ENCODE measurements around the gene EGR1. TPM values are rescaled to one million over a fixed set of nuclear protein-coding genes. Genes with fewer than 3 reads are reported as not detected.

Gene EGR1
- total and polyA plus RNA-seq, 2 donors (not counting 1 experiment from before 2014, with no cell fraction given), result 13.7 to 212 TPM

GRCh38 chr5:138502521-138502920 is 37.2 kb downstream of the EGR1 start:
- no peak overlapping the region for H3K27ac Mint-ChIP-seq
- no peak overlapping the region for H3K4me2 ChIP-seq (replicated peaks; ENCODE audit: low read depth, low read length, poor library complexity, severe bottlenecking)
- no peak overlapping the region for H3K4me3 Mint-ChIP-seq
- no peaks in the 10 kb centered on the region for H3K27me3 Mint-ChIP-seq
- no peaks in the 10 kb centered on the region for H3K9me3 Mint-ChIP-seq (ENCODE audit: insufficient read depth)
- peaks cover 3% of the 10 kb centered on the region in 2 experiments for H3K36me3 ChIP-seq (replicated peaks in 1 of 2; ENCODE audit: control extremely low read depth in 1 of 2, control insufficient read depth in 1 of 2, extremely low read depth in 1 of 2, insufficient read depth in 2 of 2, low read length in 1 of 2)
- no peak for ATAC-seq (ENCODE audit: low read depth)
- no peak for DNase-seq
- H2AFZ ChIP-seq (ENCODE audit: insufficient read depth, low read depth, low read length, poor library complexity, severe bottlenecking), result no peak overlapping the region
- no peaks in the 10 kb centered on the region for H3K79me2 ChIP-seq (ENCODE audit: control insufficient read depth, insufficient read depth, low read length)
- TF ChIP-seq CTCF (IDR thresholded peaks at IDR 0.05) (no peak), EZH2 (IDR thresholded peaks at IDR 0.05; ENCODE audit: borderline replicate concordance, insufficient read depth, low read depth, low read length, poor library complexity, severe bottlenecking) (no peak)
- POLR2A ChIA-PET, result no interaction called here
- no peak overlapping the region for H3K9ac ChIP-seq (ENCODE audit: low read length)
- no peak overlapping the region for H3K27ac ChIP-seq (ENCODE audit: low read length in 2 of 2)
- intact Hi-C loops (cut with micrococcal nuclease), result no loop called here
- no peaks in the 10 kb centered on the region for H3K27me3 ChIP-seq (replicated peaks in 1 of 4; ENCODE audit: control extremely low read depth in 1 of 4, control insufficient read depth in 3 of 4, insufficient read depth in 4 of 4, low read length in 3 of 4)
- H3K9me3 ChIP-seq (ENCODE audit: control extremely low read depth in 1 of 3, control insufficient read depth in 2 of 3, insufficient read depth in 1 of 3, low read length in 2 of 3), result no peaks in the 10 kb centered on the region
- no peak overlapping the region for H3K4me3 ChIP-seq (ENCODE audit: control extremely low read depth in 1 of 5, extremely low read depth in 1 of 5, insufficient read depth in 1 of 5, low read depth in 2 of 5, low read length in 4 of 5)
- CTCF ChIA-PET, result interaction anchor here (0.5 to 10.1 kb wide), 14 partner anchors 9 to 337 kb away, joined by 3 to 281 read pairs (median 6); partner anchors contain the start of genes EGR1 and REEP2
- no peaks in the 10 kb centered on the region for H4K20me1 ChIP-seq (ENCODE audit: control insufficient read depth, insufficient read depth, low read length, poor library complexity, severe bottlenecking)
- no peaks in the 10 kb centered on the region for H3K4me1 ChIP-seq (ENCODE audit: control insufficient read depth in 2 of 2, insufficient read depth in 2 of 2, low read length in 2 of 2)
- WGBS (ENCODE audit: insufficient coverage), result 96% methylated on average over 4 of the region's 11 CpGs
- H3K4me1 Mint-ChIP-seq, result no peaks in the 10 kb centered on the region

GRCh38 chr5:138503487-138504270 is 38.4 kb downstream of the EGR1 start:
- ATAC-seq (ENCODE audit: low read depth), result peak; percentile 78
- H4K20me1 ChIP-seq (ENCODE audit: control insufficient read depth, insufficient read depth, low read length, poor library complexity, severe bottlenecking), result no peaks in the 10 kb centered on the region
- ChIA-PET POLR2A (interaction anchor here (0.7 kb wide), 1 partner anchor 11 kb away, joined by 3 read pairs; no protein-coding TSS in a partner anchor), CTCF (interaction anchor here (0.6 to 10.1 kb wide), 23 partner anchors 8 to 327 kb away, joined by 3 to 281 read pairs (median 5); partner anchors contain the start of genes BRD8, EGR1, ETF1 and KDM3B)
- no peak overlapping the region for H2AFZ ChIP-seq (ENCODE audit: insufficient read depth, low read depth, low read length, poor library complexity, severe bottlenecking)
- DNase-seq, result peak; percentile 73
- no peak overlapping the region for H3K4me3 ChIP-seq (ENCODE audit: control extremely low read depth in 1 of 5, extremely low read depth in 1 of 5, insufficient read depth in 1 of 5, low read depth in 2 of 5, low read length in 4 of 5)
- Mint-ChIP-seq H3K4me3 (no peak overlapping the region), H3K27ac (no peak overlapping the region), H3K4me1 (no peaks in the 10 kb centered on the region), H3K9me3 (ENCODE audit: insufficient read depth) (no peaks in the 10 kb centered on the region), H3K27me3 (no peaks in the 10 kb centered on the region)
- H3K9ac ChIP-seq (ENCODE audit: low read length), result no peak overlapping the region
- 66% methylated on average over 3 of the region's 6 CpGs for WGBS (ENCODE audit: insufficient coverage)
- TF ChIP-seq EZH2 (IDR thresholded peaks at IDR 0.05; ENCODE audit: borderline replicate concordance, insufficient read depth, low read depth, low read length, poor library complexity, severe bottlenecking) (no peak), CTCF (IDR thresholded peaks at IDR 0.05) (peak; percentile 74)
- no peaks in the 10 kb centered on the region for H3K9me3 ChIP-seq (ENCODE audit: control extremely low read depth in 1 of 3, control insufficient read depth in 2 of 3, insufficient read depth in 1 of 3, low read length in 2 of 3)
- no peak overlapping the region for H3K4me2 ChIP-seq (replicated peaks; ENCODE audit: low read depth, low read length, poor library complexity, severe bottlenecking)
- peaks cover 5 to 15% of the 10 kb centered on the region in 2 experiments for H3K36me3 ChIP-seq (replicated peaks in 1 of 2; ENCODE audit: control extremely low read depth in 1 of 2, control insufficient read depth in 1 of 2, extremely low read depth in 1 of 2, insufficient read depth in 2 of 2, low read length in 1 of 2)
- H3K27ac ChIP-seq (ENCODE audit: low read length in 2 of 2), result no peak overlapping the region
- no peaks in the 10 kb centered on the region for H3K27me3 ChIP-seq (replicated peaks in 1 of 4; ENCODE audit: control extremely low read depth in 1 of 4, control insufficient read depth in 3 of 4, insufficient read depth in 4 of 4, low read length in 3 of 4)
- intact Hi-C loops (cut with micrococcal nuclease), result loop anchor here (1.0 kb wide), 1 partner anchor 39 kb away; no protein-coding TSS in a partner anchor
- H3K4me1 ChIP-seq (ENCODE audit: control insufficient read depth in 2 of 2, insufficient read depth in 2 of 2, low read length in 2 of 2), result no peaks in the 10 kb centered on the region
- no peaks in the 10 kb centered on the region for H3K79me2 ChIP-seq (ENCODE audit: control insufficient read depth, insufficient read depth, low read length)

Data from B cell (primary cell).